NB4 (cell line): ENCODE measurements around the gene B9D1.

ENCODE experiments used
- DNase-seq: peaks from one replicate; pipeline ENCODE4 v3.0.0; 2010; ENCODE audit warnings: low read depth
- H3K4me3 ChIP-seq: one replicate; pipeline ENCODE4 v1.5.1; 2011; ENCODE audit warnings: mild to moderate bottlenecking, low read depth, low read length, moderate library complexity
- MYC ChIP-seq: IDR thresholded peaks from 2 replicates; pipeline ENCODE4 v1.6.1; 2011; ENCODE audit warnings: low read depth, low read length
- POLR2A ChIP-seq: IDR thresholded peaks from 2 replicates; pipeline ENCODE4 v1.6.1; 2011; ENCODE audit warnings: mild to moderate bottlenecking; ENCODE audit not compliant: insufficient read length; ENCODE audit errors: extremely low read depth
- TF ChIP-seq, protein P1 (sequence below): IDR thresholded peaks from one replicate; pipeline ENCODE4 v1.5.1; 2012; ENCODE audit warnings: low read depth, low read length
- TF ChIP-seq, protein P2 (sequence below): IDR thresholded peaks from 2 replicates; pipeline ENCODE4 v1.6.1; 2011; ENCODE audit warnings: low read depth, low read length

Gene B9D1

GRCh38 chr17:19317359-19318095 lies 45.0 kb downstream of the B9D1 start:
- no peak overlapping the region for H3K4me3 ChIP-seq
- TF ChIP-seq POLR2A (no peak), MYC (peak; percentile 26; the same call in 1 of the 2 replicates)
- TF ChIP-seq, protein P1, sequence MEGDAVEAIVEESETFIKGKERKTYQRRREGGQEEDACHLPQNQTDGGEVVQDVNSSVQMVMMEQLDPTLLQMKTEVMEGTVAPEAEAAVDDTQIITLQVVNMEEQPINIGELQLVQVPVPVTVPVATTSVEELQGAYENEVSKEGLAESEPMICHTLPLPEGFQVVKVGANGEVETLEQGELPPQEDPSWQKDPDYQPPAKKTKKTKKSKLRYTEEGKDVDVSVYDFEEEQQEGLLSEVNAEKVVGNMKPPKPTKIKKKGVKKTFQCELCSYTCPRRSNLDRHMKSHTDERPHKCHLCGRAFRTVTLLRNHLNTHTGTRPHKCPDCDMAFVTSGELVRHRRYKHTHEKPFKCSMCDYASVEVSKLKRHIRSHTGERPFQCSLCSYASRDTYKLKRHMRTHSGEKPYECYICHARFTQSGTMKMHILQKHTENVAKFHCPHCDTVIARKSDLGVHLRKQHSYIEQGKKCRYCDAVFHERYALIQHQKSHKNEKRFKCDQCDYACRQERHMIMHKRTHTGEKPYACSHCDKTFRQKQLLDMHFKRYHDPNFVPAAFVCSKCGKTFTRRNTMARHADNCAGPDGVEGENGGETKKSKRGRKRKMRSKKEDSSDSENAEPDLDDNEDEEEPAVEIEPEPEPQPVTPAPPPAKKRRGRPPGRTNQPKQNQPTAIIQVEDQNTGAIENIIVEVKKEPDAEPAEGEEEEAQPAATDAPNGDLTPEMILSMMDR: peak; percentile 54
- TF ChIP-seq, protein P2, sequence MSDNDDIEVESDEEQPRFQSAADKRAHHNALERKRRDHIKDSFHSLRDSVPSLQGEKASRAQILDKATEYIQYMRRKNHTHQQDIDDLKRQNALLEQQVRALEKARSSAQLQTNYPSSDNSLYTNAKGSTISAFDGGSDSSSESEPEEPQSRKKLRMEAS: peak; percentile 50; the same call in 1 of the 2 replicates
- DNase-seq: peak; percentile 86

GRCh38 chr17:19316761-19317358 lies 45.7 kb downstream of the B9D1 start:
- TF ChIP-seq, protein P2: no peak
- no peak for TF ChIP-seq MYC
- TF ChIP-seq, protein P1: no peak
- no peak for TF ChIP-seq POLR2A
- DNase-seq: no peak
- H3K4me3 ChIP-seq: no peak overlapping the region

DNA sequence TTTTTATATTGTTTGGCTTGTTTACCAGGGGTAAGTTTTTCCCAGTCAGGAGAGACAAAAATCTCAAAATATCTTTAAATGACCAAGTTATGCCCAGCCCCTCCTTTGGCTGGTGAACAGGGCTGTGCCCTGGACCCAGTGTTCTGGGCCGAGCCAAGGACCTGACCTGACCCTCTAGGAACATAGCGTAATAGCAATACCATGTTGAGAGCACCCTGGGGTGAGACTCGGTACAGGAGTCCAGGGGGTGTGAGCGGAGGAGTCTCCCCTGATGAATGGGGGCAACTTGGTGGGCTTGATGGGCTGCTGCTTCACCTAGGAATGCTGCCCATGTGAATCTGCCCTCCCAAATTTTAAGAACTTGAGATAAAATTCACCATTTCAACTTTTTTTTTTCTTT lies 47.4 kb downstream of the B9D1 start:
- no peak for DNase-seq
- no peak overlapping the region for H3K4me3 ChIP-seq
- no peak for TF ChIP-seq MYC
- TF ChIP-seq, protein P2: no peak
- no peak for TF ChIP-seq POLR2A
- TF ChIP-seq, protein P1: no peak

- no peak for DNase-seq
- TF ChIP-seq, protein P2: no peak
- TF ChIP-seq, protein P1: no peak
- TF ChIP-seq POLR2A: no peak
- no peak for TF ChIP-seq MYC
- H3K4me3 ChIP-seq: no peak overlapping the region
Observed at GRCh38 chr17:19313746-19314651, 48.5 kb downstream of the B9D1 start.

DNA sequence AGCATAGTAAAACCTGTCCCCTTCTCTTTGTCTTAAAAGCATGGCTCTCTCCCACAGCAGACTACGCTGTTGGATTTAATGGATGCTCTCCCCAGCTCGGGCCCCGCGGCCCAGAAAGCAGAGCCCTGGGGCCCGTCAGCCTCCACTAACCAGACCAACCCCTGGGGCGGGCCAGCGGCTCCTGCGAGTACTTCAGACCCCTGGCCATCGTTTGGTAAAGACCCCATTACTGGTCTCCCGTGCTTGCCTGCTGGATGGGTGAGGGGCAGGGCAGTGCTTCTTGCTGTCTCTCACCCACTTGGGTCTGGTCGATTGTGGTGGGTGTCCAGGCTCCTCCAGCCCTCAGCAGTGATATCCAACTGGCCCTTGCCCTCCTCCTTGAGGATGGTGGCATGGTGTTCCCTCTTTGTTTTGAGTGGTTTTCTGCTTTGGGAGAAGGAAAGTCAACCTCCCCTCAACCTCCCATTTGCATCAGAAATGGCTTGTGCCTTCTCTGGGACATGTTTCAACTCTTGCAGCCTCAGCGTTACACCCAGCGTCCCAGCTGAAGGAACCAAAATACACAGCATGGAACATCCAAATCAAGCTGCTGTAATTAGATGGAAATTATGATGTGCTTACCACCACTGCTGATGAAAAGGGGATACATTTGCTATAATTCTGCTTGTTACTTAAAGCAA lies 49.3 kb downstream of the B9D1 start:
- no peak for DNase-seq
- TF ChIP-seq, protein P1: no peak
- TF ChIP-seq, protein P2: no peak
- no peak for TF ChIP-seq POLR2A
- no peak for TF ChIP-seq MYC
- no peak overlapping the region for H3K4me3 ChIP-seq
